CD14-positive monocyte (primary cell): Measurements from ENCODE around the gene DNAH9. TPM values are rescaled to one million over a fixed set of nuclear protein-coding genes. Genes with fewer than 3 reads are reported as not detected.

ENCODE experiments used
- DNase-seq, 3 donors: peaks; one replicate each; pipeline ENCODE4 v3.0.0-alpha.2; 2011 to 2022
- H2AFZ ChIP-seq: 2 replicates; pipeline ENCODE4 v1.6.0; 2012; ENCODE audit warnings: mild to moderate bottlenecking, low read depth, low read length, inconsistent platforms; ENCODE audit not compliant: insufficient read depth, poor library complexity, severe bottlenecking
- H3K27ac ChIP-seq, 2 donors: 1 replicate in 1 of 2; 2 replicates in 1 of 2; pipeline ENCODE4 v1.5.1; 2012 to 2013; ENCODE audit warnings: low read length in 2 of 2, control low read depth in 1 of 2, inconsistent platforms in 1 of 2, low read depth in 1 of 2, mild to moderate bottlenecking in 1 of 2
- H3K27me3 ChIP-seq, 2 donors: one replicate each; pipeline versions ENCODE4 v1.6.0 to v1.6.1; 2011 to 2013; ENCODE audit warnings: low read length in 2 of 2; ENCODE audit not compliant: control insufficient read depth in 2 of 2, insufficient read depth in 2 of 2
- H3K36me3 ChIP-seq, 2 donors: replicated peaks in 1 of 2; 1 replicate in 1 of 2; 2 replicates in 1 of 2; pipeline versions ENCODE4 v1.5.1 to v1.6.1; 2012 to 2013; ENCODE audit warnings: low read length in 2 of 2, control low read depth in 1 of 2, inconsistent platforms in 1 of 2, mild to moderate bottlenecking in 1 of 2; ENCODE audit not compliant: insufficient read depth in 2 of 2, control insufficient read depth in 1 of 2
- H3K4me1 ChIP-seq, 2 donors: 1 replicate in 1 of 2; 2 replicates in 1 of 2; pipeline versions ENCODE4 v1.5.1 to v1.6.1; 2012 to 2013; ENCODE audit warnings: low read length in 2 of 2, control low read depth in 1 of 2, inconsistent platforms in 1 of 2, mild to moderate bottlenecking in 1 of 2, moderate library complexity in 1 of 2; ENCODE audit not compliant: insufficient read depth in 2 of 2, control insufficient read depth in 1 of 2
- H3K4me2 ChIP-seq: replicated peaks from 2 replicates; pipeline ENCODE3; 2012; ENCODE audit warnings: low read length, moderate library complexity, mild to moderate bottlenecking; ENCODE audit not compliant: poor library complexity, severe bottlenecking; ENCODE audit errors: extremely low read depth
- H3K4me3 ChIP-seq, 3 experiments: fragments of 200-600 bp in 1 of 3; sonication (generic) in 1 of 3; replicated peaks in 1 of 3; 1 replicate in 2 of 3; 2 replicates in 1 of 3; pipeline ENCODE4 v1.5.1; 2011 to 2013; ENCODE audit warnings: low read length in 3 of 3, mild to moderate bottlenecking in 3 of 3, control low read depth in 2 of 3, low read depth in 2 of 3, inconsistent platforms in 1 of 3, moderate library complexity in 1 of 3
- H3K79me2 ChIP-seq: 2 replicates; pipeline ENCODE4 v1.6.0; 2012; ENCODE audit warnings: mild to moderate bottlenecking, control low read depth, inconsistent platforms, low read length, moderate library complexity; ENCODE audit not compliant: insufficient read depth
- H3K9ac ChIP-seq: 2 replicates; pipeline ENCODE4 v1.6.0; 2017; ENCODE audit warnings: low read length, mild to moderate bottlenecking; ENCODE audit not compliant: insufficient read depth, poor library complexity, severe bottlenecking
- H3K9me3 ChIP-seq, 2 donors: replicated peaks in 1 of 2; 1 replicate in 1 of 2; 2 replicates in 1 of 2; pipeline versions ENCODE4 v1.5.1 to v1.6.1; 2012 to 2013; ENCODE audit warnings: low read length in 2 of 2, control low read depth in 1 of 2; ENCODE audit not compliant: control insufficient read depth in 1 of 2, insufficient read depth in 1 of 2
- H4K20me1 ChIP-seq: 2 replicates; pipeline ENCODE4 v1.6.0; 2012; ENCODE audit warnings: mild to moderate bottlenecking, low read length, control low read depth, moderate library complexity; ENCODE audit not compliant: insufficient read depth
- H3K27ac Mint-ChIP-seq, 7 donors: one replicate each; pipeline ENCODE4 v1.8.0; 2020; ENCODE audit warnings: mild to moderate bottlenecking in 7 of 7, mixed read lengths in 7 of 7, moderate library complexity in 6 of 7, inconsistent platforms in 2 of 7
- H3K27me3 Mint-ChIP-seq, 3 donors: one replicate each; pipeline ENCODE4 v1.8.0; 2021 to 2022; ENCODE audit warnings: low read depth in 3 of 3, mild to moderate bottlenecking in 3 of 3, mixed read lengths in 3 of 3, moderate library complexity in 3 of 3, inconsistent platforms in 1 of 3
- H3K36me3 Mint-ChIP-seq, 2 donors: one replicate each; pipeline ENCODE4 v1.8.0; 2020; ENCODE audit warnings: mixed read lengths in 2 of 2, inconsistent platforms in 1 of 2, mild to moderate bottlenecking in 1 of 2
- H3K4me1 Mint-ChIP-seq: one replicate; pipeline ENCODE4 v1.8.0; 2020; ENCODE audit warnings: mild to moderate bottlenecking, mixed read lengths
- H3K4me3 Mint-ChIP-seq, 2 donors: one replicate each; pipeline ENCODE4 v1.8.0; 2020; ENCODE audit warnings: mild to moderate bottlenecking in 2 of 2, mixed read lengths in 2 of 2, moderate library complexity in 1 of 2
- H3K9me3 Mint-ChIP-seq, 7 donors: one replicate each; pipeline ENCODE4 v1.8.0; 2020 to 2022; ENCODE audit warnings: mixed read lengths in 7 of 7, mild to moderate bottlenecking in 6 of 7, moderate library complexity in 6 of 7, inconsistent platforms in 2 of 7
- WGBS: methylation state at CpG from one replicate; pipeline ENCODE4 v1.1.5; 2013; ENCODE audit warnings: missing lambda C conversion rate; ENCODE audit not compliant: insufficient coverage; 5-methylcytosine and 5-hydroxymethylcytosine counted together
- intact Hi-C, 2 donors: fragments of 100-400 bp; cut with micrococcal nuclease; formaldehyde crosslinking; loops; one replicate each; pipeline versions ENCODE4 v1.15.0 to v1.15.1; 2023
- polyA plus RNA-seq, 3 donors: library from polyadenylated mRNA; depleted of rRNA in 1 of 3; unstranded in 2 of 3; stranded (reverse) in 1 of 3; fragments of 300-500 nt in 2 of 3; fragments of >200 nt in 1 of 3; fragmentation: Illumina TruSeq in 2 of 3; gene quantifications; 1 replicate in 2 of 3; 2 replicates in 1 of 3; pipeline ENCODE4 v1.2.3, GENCODE V29; 2012 to 2021
- TF ChIP-seq, protein P1 (sequence below): fragments of 200-600 bp; IDR thresholded peaks from one replicate; pipeline ENCODE4 v1.8.0; 2022; ENCODE audit warnings: antibody characterized with exemption, mild to moderate bottlenecking

DNAH9 gene
- polyA plus RNA-seq, 3 donors, result not detected

- Histone ChIP-seq H3K9me3 (peaks cover 42 to 65% of the 10 kb centered on the region in 2 donors), H3K79me2 (no peaks in the 10 kb centered on the region), H3K4me1 (no peaks in the 10 kb centered on the region), H3K9ac (no peak overlapping the region), H2AFZ (no peak overlapping the region), H3K4me3 (no peak overlapping the region), H3K27ac (no peak overlapping the region), H3K4me2 (no peak overlapping the region), H3K27me3 (no peaks in the 10 kb centered on the region), H3K36me3 (no peaks in the 10 kb centered on the region), H4K20me1 (no peaks in the 10 kb centered on the region)
- no peak overlapping the region for H3K4me3 Mint-ChIP-seq
- H3K9me3 Mint-ChIP-seq, result peaks cover 23 to 46% (median 38%) of the 10 kb centered on the region in 7 donors
- no peaks in the 10 kb centered on the region for H3K4me1 Mint-ChIP-seq
- TF ChIP-seq, protein P1, sequence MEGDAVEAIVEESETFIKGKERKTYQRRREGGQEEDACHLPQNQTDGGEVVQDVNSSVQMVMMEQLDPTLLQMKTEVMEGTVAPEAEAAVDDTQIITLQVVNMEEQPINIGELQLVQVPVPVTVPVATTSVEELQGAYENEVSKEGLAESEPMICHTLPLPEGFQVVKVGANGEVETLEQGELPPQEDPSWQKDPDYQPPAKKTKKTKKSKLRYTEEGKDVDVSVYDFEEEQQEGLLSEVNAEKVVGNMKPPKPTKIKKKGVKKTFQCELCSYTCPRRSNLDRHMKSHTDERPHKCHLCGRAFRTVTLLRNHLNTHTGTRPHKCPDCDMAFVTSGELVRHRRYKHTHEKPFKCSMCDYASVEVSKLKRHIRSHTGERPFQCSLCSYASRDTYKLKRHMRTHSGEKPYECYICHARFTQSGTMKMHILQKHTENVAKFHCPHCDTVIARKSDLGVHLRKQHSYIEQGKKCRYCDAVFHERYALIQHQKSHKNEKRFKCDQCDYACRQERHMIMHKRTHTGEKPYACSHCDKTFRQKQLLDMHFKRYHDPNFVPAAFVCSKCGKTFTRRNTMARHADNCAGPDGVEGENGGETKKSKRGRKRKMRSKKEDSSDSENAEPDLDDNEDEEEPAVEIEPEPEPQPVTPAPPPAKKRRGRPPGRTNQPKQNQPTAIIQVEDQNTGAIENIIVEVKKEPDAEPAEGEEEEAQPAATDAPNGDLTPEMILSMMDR, result no peak
- H3K36me3 Mint-ChIP-seq, result no peaks in the 10 kb centered on the region
- DNase-seq, result no peak
- peaks cover 0 to 2% (median 0%) of the 10 kb centered on the region in 3 donors for H3K27me3 Mint-ChIP-seq
- 95% methylated on average over 40 of the region's 46 CpGs for WGBS
- no peak overlapping the region for H3K27ac Mint-ChIP-seq
- intact Hi-C loops, result no loop called here
Measured at GRCh38 chr17:11557727-11558452, 40.4 kb upstream of the DNAH9 start.

DNA sequence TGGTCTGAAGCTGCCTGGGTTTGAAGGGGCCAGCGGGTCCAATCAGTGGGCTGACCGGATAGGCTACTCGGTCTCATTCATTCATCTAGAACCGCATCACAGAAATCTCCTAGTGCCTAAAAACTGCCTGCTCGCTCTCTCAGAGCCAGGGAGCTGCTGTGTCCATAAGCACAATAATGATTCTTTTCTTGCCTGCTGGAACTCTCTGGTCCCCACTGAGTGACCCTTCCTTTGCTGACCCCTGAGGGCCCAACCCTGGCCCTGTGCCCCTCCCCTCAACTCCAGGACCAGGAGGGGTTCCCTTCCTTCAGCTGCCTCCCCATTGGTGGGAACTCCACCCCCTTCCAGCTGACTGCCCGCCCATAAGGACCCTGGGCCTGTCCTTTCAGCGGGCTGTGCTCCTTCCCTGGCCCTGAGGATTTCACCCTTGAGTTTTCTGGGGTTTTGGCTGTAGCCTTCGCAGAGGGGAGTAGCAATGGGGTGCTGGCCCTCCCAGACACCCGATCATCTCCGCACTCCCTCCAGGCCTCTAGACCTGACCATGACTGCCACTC lies 39.5 kb upstream of the DNAH9 start:
- H4K20me1 ChIP-seq, result no peaks in the 10 kb centered on the region
- no peak overlapping the region for H3K4me2 ChIP-seq
- no peak overlapping the region for H3K27ac ChIP-seq
- 91% methylated on average over 7 of the region's 10 CpGs for WGBS
- no peak for DNase-seq
- Mint-ChIP-seq H3K4me3 (no peak overlapping the region), H3K36me3 (no peaks in the 10 kb centered on the region), H3K27ac (no peak overlapping the region), H3K9me3 (peaks cover 21 to 48% (median 37%) of the 10 kb centered on the region in 7 donors), H3K4me1 (no peaks in the 10 kb centered on the region), H3K27me3 (peaks cover 0 to 2% (median 0%) of the 10 kb centered on the region in 3 donors)
- TF ChIP-seq, protein P1, result no peak
- H3K9me3 ChIP-seq, result peaks cover 42 to 68% of the 10 kb centered on the region in 2 donors
- no peak overlapping the region for H3K9ac ChIP-seq
- intact Hi-C loops, result no loop called here
- no peak overlapping the region for H2AFZ ChIP-seq
- no peaks in the 10 kb centered on the region for H3K36me3 ChIP-seq
- no peaks in the 10 kb centered on the region for H3K4me1 ChIP-seq
- no peaks in the 10 kb centered on the region for H3K79me2 ChIP-seq
- H3K4me3 ChIP-seq, result no peak overlapping the region
- H3K27me3 ChIP-seq, result no peaks in the 10 kb centered on the region
